Neural cell (in vitro differentiated cells): ENCODE results near the gene SMIM14. TPM values are rescaled to one million over a fixed set of nuclear protein-coding genes. Genes with fewer than 3 reads are reported as not detected.

Source experiments
- H2AFZ ChIP-seq: fragments of 200-600, 300-800 bp; sonication (generic), shearing (Covaris generic); 2 replicates; pipeline ENCODE4 v1.6.0; 2014; ENCODE audit warnings: low read depth, mild to moderate bottlenecking, antibody characterized with exemption, low read length, moderate library complexity
- H3F3A ChIP-seq: fragments of 200-600 bp; shearing (Covaris generic); 2 replicates; pipeline ENCODE4 v1.6.1; 2016; ENCODE audit warnings: mild to moderate bottlenecking, moderate library complexity, mixed read lengths, antibody characterized with exemption, low read length; ENCODE audit not compliant: insufficient read depth, poor library complexity, severe bottlenecking
- H3K27ac ChIP-seq: fragments of 200-600, 300-800 bp; sonication (generic), shearing (Covaris generic); 2 replicates; pipeline ENCODE4 v1.5.1; 2014; ENCODE audit warnings: mild to moderate bottlenecking, low read length, moderate library complexity
- H3K27me3 ChIP-seq: fragments of 300-800, 200-600 bp; sonication (generic), shearing (Covaris generic); 2 replicates; pipeline ENCODE4 v1.6.0; 2014; ENCODE audit warnings: mild to moderate bottlenecking, low read depth, low read length, moderate library complexity; ENCODE audit not compliant: insufficient read depth
- H3K36me3 ChIP-seq: fragments of 300-800, 200-600 bp; sonication (generic), shearing (Covaris generic); 2 replicates; pipeline ENCODE4 v1.5.1; 2014; ENCODE audit warnings: mild to moderate bottlenecking, antibody characterized with exemption, low read length, moderate library complexity; ENCODE audit not compliant: insufficient read depth
- H3K4me2 ChIP-seq: fragments of 300-800, 200-600 bp; sonication (generic), shearing (Covaris generic); 2 replicates; pipeline ENCODE4 v1.6.0; 2014; ENCODE audit warnings: mild to moderate bottlenecking, low read length
- H3K4me3 ChIP-seq: fragments of 300-800, 200-600 bp; sonication (generic), shearing (Covaris generic); 2 replicates; pipeline ENCODE4 v1.5.1; 2014; ENCODE audit warnings: mild to moderate bottlenecking, low read length, moderate library complexity
- H3K79me2 ChIP-seq: fragments of 200-600 bp; shearing (Covaris generic); replicated peaks from 2 replicates; pipeline ENCODE4 v1.6.0; 2014; ENCODE audit warnings: mild to moderate bottlenecking, low read length, moderate library complexity; ENCODE audit not compliant: insufficient read depth
- H3K9ac ChIP-seq: fragments of 300-800, 200-600 bp; sonication (generic), shearing (Covaris generic); 2 replicates; pipeline ENCODE4 v1.6.1; 2016; ENCODE audit warnings: mild to moderate bottlenecking, low read length, mixed read lengths
- H3K9me2 ChIP-seq: fragments of 200-600 bp; shearing (Covaris generic); 2 replicates; pipeline ENCODE4 v1.6.1; 2016; ENCODE audit warnings: mild to moderate bottlenecking, low read length, mixed read lengths; ENCODE audit not compliant: insufficient read depth
- H3K9me3 ChIP-seq: fragments of 200-600, 300-800 bp; sonication (generic), shearing (Covaris generic); 2 replicates; pipeline ENCODE4 v1.6.1; 2016; ENCODE audit warnings: mild to moderate bottlenecking, mixed run types, low read length, moderate library complexity, mixed read lengths
- H4K20me1 ChIP-seq: fragments of 200-600 bp; shearing (Covaris generic); 2 replicates; pipeline ENCODE4 v1.6.1; 2016; ENCODE audit warnings: mild to moderate bottlenecking, mixed run types; ENCODE audit not compliant: insufficient read depth
- EP300 ChIP-seq: fragments of 450-650 bp; conservative IDR thresholded peaks from 2 replicates; pipeline ENCODE4 v1.6.1; 2014; ENCODE audit warnings: antibody characterized with exemption, mild to moderate bottlenecking, moderate library complexity; ENCODE audit not compliant: poor library complexity, severe bottlenecking
- EZH2 ChIP-seq: fragments of 200-600, 300-800 bp; shearing (Covaris generic), sonication (generic); IDR thresholded peaks from 2 replicates; pipeline ENCODE4 v1.6.1; 2014; ENCODE audit warnings: antibody characterized with exemption, low read length, borderline replicate concordance, mild to moderate bottlenecking; ENCODE audit not compliant: insufficient read depth, poor library complexity, severe bottlenecking
- MXI1 ChIP-seq: fragments of 450-650 bp; conservative IDR thresholded peaks from 2 replicates; pipeline ENCODE4 v1.6.1; 2014; ENCODE audit warnings: antibody characterized with exemption, mild to moderate bottlenecking; ENCODE audit not compliant: poor library complexity, severe bottlenecking
- POLR2AphosphoS5 ChIP-seq: IDR thresholded peaks from 2 replicates; pipeline ENCODE4 v1.6.1; 2012
- RAD21 ChIP-seq: fragments of 450-650 bp; conservative IDR thresholded peaks from 2 replicates; pipeline ENCODE4 v1.6.1; 2014; ENCODE audit warnings: antibody characterized with exemption, mild to moderate bottlenecking, moderate library complexity
- SMC3 ChIP-seq: fragments of 450-650 bp; conservative IDR thresholded peaks from 2 replicates; pipeline ENCODE4 v1.6.1; 2014; ENCODE audit warnings: antibody characterized with exemption, mild to moderate bottlenecking, moderate library complexity; ENCODE audit not compliant: poor library complexity
- TAF1 ChIP-seq: IDR thresholded peaks from 2 replicates; pipeline ENCODE4 v1.6.1; 2012; ENCODE audit warnings: low read depth
- polyA plus RNA-seq: library from polyadenylated mRNA; depleted of rRNA; stranded (reverse); fragments of >200 nt; gene quantifications from 2 replicates; pipeline ENCODE4 v1.2.3, GENCODE V29; 2014
- TF ChIP-seq, protein P1 (sequence below): IDR thresholded peaks from 2 replicates; pipeline ENCODE4 v1.6.1; 2012; ENCODE audit warnings: borderline replicate concordance
- TF ChIP-seq, protein P2 (sequence below): fragments of 450-650 bp; IDR thresholded peaks from 2 replicates; pipeline ENCODE4 v1.5.1; 2014; ENCODE audit warnings: antibody characterized with exemption, mild to moderate bottlenecking, moderate library complexity; ENCODE audit not compliant: poor library complexity, severe bottlenecking

SMIM14 gene
- polyA plus RNA-seq, 1 donor from 2014 or later: 55.6 TPM

DNA sequence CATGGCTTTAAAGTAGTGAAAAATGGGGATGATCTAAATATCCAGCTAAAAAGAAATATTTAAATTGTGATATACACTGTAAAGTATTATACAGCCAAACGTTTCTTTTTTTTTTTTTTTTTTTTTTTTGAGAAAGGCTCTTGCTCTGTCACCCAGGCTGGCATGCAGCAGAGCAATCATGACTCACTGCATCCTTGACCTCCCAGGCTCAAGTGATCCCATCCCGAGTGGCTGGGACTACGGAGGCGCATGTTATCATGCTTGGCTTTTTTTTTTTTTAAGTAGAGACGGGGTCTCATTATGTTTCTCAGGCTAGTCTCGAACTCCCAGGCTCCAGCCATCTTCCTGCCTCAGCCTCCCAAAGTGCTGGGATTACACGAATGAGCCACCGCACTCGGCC, 17.1 kb downstream of the SMIM14 start:
- no peak overlapping the region for H3K27ac ChIP-seq
- H2AFZ ChIP-seq: no peak overlapping the region
- H3K9me2 ChIP-seq: no peaks in the 10 kb centered on the region
- no peak overlapping the region for H3K4me3 ChIP-seq
- no peak overlapping the region for H3K4me2 ChIP-seq
- no peaks in the 10 kb centered on the region for H3F3A ChIP-seq
- no peaks in the 10 kb centered on the region for H4K20me1 ChIP-seq
- TF ChIP-seq, protein P1, sequence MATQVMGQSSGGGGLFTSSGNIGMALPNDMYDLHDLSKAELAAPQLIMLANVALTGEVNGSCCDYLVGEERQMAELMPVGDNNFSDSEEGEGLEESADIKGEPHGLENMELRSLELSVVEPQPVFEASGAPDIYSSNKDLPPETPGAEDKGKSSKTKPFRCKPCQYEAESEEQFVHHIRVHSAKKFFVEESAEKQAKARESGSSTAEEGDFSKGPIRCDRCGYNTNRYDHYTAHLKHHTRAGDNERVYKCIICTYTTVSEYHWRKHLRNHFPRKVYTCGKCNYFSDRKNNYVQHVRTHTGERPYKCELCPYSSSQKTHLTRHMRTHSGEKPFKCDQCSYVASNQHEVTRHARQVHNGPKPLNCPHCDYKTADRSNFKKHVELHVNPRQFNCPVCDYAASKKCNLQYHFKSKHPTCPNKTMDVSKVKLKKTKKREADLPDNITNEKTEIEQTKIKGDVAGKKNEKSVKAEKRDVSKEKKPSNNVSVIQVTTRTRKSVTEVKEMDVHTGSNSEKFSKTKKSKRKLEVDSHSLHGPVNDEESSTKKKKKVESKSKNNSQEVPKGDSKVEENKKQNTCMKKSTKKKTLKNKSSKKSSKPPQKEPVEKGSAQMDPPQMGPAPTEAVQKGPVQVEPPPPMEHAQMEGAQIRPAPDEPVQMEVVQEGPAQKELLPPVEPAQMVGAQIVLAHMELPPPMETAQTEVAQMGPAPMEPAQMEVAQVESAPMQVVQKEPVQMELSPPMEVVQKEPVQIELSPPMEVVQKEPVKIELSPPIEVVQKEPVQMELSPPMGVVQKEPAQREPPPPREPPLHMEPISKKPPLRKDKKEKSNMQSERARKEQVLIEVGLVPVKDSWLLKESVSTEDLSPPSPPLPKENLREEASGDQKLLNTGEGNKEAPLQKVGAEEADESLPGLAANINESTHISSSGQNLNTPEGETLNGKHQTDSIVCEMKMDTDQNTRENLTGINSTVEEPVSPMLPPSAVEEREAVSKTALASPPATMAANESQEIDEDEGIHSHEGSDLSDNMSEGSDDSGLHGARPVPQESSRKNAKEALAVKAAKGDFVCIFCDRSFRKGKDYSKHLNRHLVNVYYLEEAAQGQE: no peak
- TF ChIP-seq POLR2AphosphoS5: no peak
- no peak for TF ChIP-seq EZH2
- no peak for TF ChIP-seq TAF1
- no peak for TF ChIP-seq SMC3
- TF ChIP-seq MXI1: no peak
- TF ChIP-seq EP300: no peak
- TF ChIP-seq, protein P2, sequence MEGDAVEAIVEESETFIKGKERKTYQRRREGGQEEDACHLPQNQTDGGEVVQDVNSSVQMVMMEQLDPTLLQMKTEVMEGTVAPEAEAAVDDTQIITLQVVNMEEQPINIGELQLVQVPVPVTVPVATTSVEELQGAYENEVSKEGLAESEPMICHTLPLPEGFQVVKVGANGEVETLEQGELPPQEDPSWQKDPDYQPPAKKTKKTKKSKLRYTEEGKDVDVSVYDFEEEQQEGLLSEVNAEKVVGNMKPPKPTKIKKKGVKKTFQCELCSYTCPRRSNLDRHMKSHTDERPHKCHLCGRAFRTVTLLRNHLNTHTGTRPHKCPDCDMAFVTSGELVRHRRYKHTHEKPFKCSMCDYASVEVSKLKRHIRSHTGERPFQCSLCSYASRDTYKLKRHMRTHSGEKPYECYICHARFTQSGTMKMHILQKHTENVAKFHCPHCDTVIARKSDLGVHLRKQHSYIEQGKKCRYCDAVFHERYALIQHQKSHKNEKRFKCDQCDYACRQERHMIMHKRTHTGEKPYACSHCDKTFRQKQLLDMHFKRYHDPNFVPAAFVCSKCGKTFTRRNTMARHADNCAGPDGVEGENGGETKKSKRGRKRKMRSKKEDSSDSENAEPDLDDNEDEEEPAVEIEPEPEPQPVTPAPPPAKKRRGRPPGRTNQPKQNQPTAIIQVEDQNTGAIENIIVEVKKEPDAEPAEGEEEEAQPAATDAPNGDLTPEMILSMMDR: no peak
- TF ChIP-seq RAD21: no peak
- H3K9ac ChIP-seq: no peak overlapping the region
- H3K79me2 ChIP-seq: no peaks in the 10 kb centered on the region
- no peaks in the 10 kb centered on the region for H3K27me3 ChIP-seq
- H3K36me3 ChIP-seq: no peaks in the 10 kb centered on the region
- no peaks in the 10 kb centered on the region for H3K9me3 ChIP-seq

DNA sequence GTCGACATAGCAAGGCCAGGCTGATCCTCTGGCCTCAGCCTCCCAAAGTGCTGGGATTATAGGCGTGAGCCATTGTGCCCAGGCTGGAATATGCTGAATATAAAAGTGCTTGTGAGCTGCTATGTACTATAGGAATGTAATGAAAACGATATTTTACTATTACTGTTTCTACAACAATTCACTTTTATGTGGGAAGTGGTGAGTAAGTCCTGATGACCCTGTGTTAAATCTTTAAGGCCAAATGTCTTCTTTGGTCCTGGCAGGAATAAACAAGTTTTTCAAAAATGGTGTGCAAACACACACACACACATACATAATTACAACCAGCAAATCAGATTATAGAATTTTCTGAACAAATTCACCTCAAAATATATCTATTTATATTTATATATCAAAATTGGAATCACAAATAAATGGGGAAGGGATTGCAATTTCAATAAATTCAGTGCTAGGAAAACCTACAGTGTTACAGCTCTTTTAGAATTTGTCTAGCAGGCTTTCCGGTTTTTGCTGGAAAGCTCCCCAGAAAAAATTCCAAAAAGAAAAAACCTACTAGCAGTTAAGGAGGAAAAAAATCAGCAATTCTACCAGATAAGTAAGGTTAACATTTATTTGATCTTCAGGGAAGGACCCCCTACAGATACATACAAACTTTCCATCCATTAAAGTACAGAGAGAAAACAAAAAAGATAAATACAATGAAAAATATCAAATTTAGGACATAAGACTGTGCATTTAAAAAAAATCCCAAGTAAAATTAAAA, 17.9 kb downstream of the SMIM14 start:
- no peak for TF ChIP-seq POLR2AphosphoS5
- TF ChIP-seq, protein P2: no peak
- no peak for TF ChIP-seq TAF1
- TF ChIP-seq SMC3: no peak
- no peak for TF ChIP-seq EP300
- TF ChIP-seq EZH2: no peak
- no peak for TF ChIP-seq RAD21
- TF ChIP-seq, protein P1: no peak
- TF ChIP-seq MXI1: no peak
- Histone ChIP-seq H3K9ac (no peak overlapping the region), H3F3A (no peaks in the 10 kb centered on the region), H3K36me3 (no peaks in the 10 kb centered on the region), H3K27me3 (no peaks in the 10 kb centered on the region), H3K27ac (no peak overlapping the region), H4K20me1 (no peaks in the 10 kb centered on the region), H3K4me3 (no peak overlapping the region), H3K4me2 (no peak overlapping the region), H2AFZ (no peak overlapping the region), H3K9me3 (no peaks in the 10 kb centered on the region), H3K9me2 (no peaks in the 10 kb centered on the region), H3K79me2 (no peaks in the 10 kb centered on the region)
